RKO (cell line): ENCODE measurements around the gene RFC1.
"Not testable (repeated sequence)": the region's sequence is repeated elsewhere in the genome, so short reads cannot be mapped to it uniquely, and the experiment has no call there.

Experiments used
- DNase-seq: peaks from one replicate; pipeline ENCODE4 v3.0.0-alpha.2; 2016; ENCODE audit warnings: low spot score

The RFC1 gene

DNA sequence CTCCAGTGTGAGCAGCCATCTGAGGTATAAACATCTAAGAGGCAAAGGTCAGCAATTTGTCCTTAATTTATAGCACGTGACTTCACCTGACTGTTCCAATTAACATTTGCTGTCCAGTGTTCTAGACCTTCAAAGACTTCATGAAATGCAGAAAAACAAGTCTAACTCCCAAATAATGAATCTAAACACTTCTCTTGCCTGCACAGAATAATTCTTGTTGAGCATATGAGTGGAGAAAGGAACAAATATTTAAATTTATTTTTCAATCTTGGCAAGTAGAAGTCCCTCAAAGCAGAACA is 12.0 kb downstream of the RFC1 start:
- DNase-seq = no peak

DNA sequence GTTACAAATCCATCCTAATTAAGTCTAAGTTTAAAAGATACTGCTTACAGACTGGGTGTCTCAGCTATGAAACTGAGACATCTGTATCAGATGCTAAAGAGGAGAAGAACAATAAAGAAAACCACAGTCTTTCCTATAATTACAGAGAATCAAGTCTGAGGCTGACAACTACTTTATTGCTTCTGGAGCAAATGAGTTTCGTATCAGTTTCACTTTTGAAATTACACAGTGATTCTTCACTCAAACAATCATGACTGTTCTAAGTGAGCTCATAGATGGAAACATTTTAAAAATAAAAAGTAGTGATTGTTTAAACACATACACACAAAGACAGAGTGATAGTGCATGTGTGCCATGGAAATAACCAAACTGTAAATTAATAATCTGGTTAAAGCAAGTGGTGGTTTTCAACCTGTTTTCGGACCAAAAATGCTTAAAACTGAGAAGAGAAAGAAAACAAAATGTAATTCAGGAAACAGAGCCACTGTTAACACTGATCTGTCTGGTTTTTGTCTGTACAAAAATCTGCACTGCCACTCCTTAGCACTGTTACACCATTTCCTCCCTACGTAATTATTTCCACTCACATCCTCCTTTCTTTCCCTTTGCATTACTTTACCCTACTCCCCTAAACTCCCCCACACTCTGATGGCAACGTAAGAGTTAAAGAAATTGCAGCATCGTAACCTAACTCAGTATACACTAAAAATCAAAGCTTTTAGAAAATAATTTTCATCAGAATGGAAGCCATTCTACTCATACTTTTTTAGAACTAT is 12.5 kb downstream of the RFC1 start:
- DNase-seq = no peak

- not testable (repeated sequence) for DNase-seq
Measured at GRCh38 chr4:39353149-39353477, 13.0 kb downstream of the RFC1 start.

DNA sequence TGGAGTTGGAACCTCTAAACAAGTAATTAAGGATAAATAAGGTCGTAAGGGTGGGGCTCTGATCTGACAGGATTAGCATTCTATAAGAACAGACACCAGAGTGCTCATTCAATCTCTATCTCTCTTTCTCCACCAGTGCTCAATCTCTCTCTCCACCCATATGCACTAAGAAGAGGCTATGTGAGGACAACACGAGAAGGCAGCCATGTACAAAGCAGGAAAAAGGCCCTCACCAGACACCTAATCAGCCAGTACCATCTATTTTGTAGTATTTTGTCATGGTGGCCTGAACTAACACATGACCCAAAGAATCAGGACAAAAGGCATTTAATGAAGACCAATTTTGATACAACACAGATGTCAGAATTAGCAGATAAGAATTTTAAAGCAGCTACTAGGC is 16.8 kb downstream of the RFC1 start:
- DNase-seq = no peak

GRCh38 chr4:39348371-39349315 is 17.5 kb downstream of the RFC1 start:
- DNase-seq = no peak

- DNase-seq = no peak
Measured at GRCh38 chr4:39346856-39347519, 19.2 kb downstream of the RFC1 start.

DNA sequence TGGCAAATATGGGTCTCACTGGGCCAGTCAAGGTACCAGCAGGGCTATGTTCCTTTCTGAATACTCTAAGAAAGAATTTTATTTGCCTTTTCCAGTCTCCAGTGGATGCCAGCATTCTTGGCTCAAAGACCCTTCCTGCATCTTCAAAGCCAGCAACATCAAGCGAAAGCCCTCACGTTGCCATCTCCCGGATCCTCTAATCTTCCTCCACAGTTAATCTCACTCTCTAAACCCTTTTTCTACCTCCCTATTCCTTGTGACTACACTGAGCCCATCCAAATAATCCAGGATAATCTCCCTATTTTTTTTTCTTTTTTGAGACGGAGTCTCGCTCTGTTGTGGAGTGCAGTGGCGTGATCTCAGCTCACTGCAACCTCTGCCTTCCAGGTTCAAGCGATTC is 23.4 kb downstream of the RFC1 start:
- DNase-seq = no peak

- DNase-seq = no peak
Measured at GRCh38 chr4:39341075-39341725, 25.0 kb downstream of the RFC1 start.

DNA sequence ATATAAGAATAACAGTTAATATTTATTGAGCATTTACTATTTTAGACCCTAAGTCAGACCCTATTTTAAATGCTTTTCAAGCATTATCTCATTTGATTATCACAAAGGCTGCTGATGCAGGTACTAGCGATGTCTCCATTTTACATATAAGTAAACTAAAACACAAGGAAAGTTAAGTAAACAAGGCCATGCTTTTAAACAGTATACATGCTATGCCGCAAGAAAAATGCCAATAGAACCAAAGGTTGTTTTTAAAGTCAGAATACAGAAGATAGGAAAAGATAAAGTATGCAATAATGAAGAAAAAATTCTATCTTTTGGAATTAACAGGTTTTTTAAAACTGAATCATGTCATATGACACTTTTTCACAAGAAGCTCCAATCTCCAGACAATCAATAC is 26.2 kb downstream of the RFC1 start:
- no peak for DNase-seq

- DNase-seq = no peak
Measured at GRCh38 chr4:39337841-39338240, 28.3 kb downstream of the RFC1 start.

- no peak for DNase-seq
Measured at GRCh38 chr4:39335566-39335965, 30.6 kb downstream of the RFC1 start.

DNA sequence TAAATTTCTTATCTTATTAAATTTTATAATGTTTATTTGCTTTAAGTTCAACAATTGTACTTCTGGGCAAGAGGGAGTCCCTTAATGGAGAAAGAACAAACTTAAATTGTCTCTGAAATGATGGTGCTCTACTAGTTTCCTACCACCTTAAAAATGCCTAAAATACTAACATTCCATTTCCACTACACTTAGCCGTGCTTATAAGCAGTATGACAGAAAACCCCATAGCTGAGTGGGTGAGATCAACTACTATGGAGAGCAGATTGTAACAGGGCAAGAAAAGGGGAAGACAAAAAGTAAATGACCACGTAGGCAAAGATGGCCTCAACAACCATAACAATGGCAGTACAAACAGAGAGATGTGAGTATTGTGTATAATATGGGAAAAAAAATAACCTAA is 35.0 kb downstream of the RFC1 start:
- no peak for DNase-seq

GRCh38 chr4:39330353-39330752 is 35.8 kb downstream of the RFC1 start:
- no peak for DNase-seq

DNA sequence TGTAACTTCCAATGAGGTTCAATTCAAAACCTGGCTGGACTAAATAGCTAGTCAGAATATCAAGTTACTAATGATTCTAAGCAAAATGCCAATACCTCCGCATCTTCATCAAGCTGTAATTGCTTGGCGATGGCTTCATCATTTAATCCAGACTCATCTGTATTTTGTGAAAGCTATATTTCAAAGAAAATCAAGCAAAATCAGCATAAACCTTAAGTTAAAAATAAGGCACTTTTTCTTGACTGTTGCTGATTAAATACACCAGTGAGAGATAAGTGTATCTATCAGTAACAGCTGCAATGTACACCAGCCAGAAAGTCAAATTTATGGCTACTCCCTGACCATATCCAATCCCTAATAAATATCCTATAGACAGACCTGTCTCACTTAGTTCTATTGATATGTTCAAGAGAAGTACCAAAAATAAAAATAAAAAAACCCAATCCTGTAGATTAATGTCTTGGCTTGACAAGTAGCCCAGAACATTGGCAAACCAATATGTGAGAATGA is 39.6 kb downstream of the RFC1 start:
- DNase-seq = no peak

DNA sequence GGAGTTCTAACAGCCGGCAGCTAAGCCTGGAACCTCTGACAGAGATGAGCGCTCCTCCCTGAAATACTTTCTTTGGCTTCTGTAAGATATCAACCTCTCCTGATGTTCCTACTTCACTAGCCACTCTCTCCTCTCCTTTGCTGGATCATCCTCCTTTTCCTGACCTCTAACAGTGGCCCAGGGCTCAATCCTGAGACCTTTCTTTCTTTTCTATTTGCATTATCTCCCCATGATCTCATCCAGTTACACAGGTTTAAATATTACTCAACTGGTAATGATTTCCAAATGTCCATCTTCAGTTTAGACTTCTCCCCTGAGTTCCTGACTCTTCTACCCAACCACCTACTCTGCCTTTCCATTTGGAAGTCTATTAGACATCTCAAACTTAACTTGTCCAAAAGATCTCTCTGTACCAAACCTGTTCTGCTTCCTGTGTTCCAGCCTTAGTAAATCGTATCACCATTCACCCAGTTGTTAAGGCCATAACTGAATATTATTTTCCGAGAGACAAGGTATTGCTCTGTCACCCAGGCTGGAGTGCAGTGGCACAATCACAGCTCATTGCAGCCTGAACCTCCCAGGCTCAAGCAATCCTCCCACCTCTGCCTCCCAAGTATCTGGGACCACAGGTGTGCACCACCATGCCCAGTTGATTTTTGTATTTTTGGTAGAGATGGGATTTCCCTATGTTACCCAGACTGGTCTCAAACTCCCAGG is 41.1 kb downstream of the RFC1 start:
- DNase-seq = no peak

DNA sequence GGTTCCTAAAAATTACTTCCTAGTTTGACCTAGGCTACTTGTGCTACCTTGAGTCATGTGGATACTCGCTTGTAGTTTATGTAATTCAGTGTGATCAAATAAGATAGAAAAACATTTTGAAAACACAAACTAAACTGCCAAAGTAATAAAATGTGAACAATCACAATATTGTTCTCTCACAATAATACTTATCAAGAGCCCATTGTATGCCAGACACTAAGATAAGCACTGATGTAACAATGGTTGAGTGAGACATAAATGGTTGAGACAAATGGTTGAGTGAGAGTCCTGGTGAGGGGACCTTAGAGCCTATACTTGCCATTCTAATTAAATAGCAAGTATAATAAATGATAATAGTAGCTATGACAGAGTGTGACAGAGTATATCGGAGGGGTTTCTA is 41.7 kb downstream of the RFC1 start:
- no peak for DNase-seq

DNA sequence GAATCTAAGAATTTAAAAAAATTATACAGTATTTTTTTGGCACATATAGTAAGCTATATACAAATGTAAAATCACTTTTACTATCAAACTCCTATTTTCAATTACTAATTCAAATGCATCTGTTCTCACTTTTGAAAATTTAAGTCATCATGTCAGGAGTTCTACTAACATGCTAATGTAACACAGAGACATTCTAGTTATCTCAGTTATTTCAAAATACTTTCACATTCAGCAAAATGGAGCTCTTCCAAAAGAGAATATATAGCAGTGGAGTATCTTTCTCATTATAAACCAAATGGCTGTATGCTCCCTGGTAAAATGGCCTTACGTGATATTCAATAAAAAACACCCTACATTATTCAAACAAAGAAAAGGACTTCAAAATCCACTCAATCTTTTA is 42.3 kb downstream of the RFC1 start:
- no peak for DNase-seq

DNA sequence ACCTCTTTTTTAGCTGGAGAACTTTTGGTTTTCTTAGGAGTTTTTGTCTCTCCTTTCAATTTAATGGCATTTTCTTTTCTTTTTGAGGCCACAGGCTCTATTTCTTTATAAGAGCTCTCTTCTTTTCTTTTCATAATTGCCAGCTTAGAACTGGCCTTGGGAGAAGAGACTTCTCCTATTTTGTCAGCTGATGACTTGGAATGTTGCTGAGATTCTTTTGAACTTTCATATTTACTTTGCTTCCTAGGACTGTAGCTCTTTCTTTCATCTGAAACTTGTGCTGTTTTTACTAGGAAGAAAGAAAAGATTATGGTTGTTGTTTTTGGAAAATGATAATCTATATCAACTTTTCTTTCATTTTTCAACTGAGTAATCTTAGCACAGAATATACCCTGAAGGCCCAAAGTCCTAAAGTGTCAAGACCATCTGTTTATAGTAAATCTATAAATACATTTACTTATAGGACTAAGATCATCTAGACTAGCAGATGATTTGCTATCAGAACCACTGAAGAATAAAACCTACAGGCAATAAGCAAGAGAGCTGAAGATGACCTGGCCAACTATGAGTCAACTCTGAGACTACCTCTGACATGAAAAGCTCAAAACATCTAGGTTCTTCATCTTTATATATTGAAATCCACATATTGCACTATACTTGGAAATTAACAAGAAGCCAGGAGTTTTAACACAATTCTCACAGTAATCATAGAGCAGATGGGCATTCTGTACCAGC is 45.6 kb downstream of the RFC1 start:
- peak; percentile 19 for DNase-seq

DNA sequence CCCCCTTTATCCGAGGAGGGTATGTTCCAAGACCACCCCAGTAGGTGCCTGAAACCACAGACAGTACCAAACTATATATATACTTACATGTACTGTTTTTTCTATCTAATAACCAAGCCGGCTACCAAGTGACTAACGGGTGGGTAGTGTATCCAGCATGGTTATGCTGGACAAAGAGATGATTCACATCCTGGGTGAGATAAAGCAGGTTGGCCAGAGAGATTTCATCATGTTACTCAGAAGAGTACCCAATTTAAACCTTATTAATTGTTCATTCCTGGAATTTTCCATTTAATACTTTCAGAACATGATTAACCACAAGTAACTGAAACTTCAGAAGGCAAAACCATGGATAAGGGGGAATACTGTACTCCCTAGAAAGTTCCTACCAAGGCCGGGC is 46.5 kb downstream of the RFC1 start:
- peak; percentile 91 for DNase-seq

DNA sequence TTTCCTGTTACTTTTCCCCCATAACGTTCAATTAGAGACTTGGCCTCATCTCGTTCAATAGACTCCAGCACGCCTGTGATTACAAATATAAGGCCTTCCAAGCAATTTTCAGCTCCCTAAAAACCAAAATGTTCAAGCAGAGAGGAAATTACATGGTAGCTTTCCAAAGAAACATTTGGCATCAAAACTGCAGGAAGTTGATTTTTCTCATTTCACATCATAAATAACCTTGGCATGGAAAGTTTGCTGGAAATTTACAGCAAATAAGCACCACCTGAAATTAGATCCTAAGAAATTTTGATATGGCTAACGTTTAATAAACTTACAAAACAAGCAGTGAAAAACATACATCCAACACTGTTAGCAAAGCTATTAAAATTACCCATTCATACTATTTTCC is 53.3 kb downstream of the RFC1 start:
- no peak for DNase-seq

DNA sequence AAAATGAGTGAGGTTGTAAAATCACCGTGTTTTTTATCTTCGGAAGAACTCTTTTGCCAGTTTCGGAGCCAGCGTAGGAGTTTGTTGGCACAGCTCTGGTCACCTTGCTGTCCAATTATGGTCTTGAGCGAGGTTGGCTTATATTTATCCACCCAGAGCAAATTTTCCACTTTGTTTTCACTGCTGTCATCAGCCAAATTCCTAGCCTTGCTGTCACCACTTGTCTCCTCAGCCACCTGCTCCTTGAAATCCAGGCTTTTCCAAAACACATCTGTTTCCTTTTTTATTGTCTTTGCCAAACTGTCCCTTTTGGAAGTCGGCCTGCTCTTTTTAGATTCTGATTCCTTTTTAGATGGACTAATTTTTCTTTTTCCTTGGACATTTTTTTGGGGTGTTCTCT is 57.6 kb downstream of the RFC1 start:
- no peak for DNase-seq
